NCI-H460 (cell line): Measurements from ENCODE around the gene FAM9B. TPM values are rescaled to one million over a fixed set of nuclear protein-coding genes. Genes with fewer than 3 reads are reported as not detected.
"Not testable (repeated sequence)": the region's sequence is repeated elsewhere in the genome, so short reads cannot be mapped to it uniquely, and the experiment has no call there.

Experiments used
- DNase-seq: peaks from one replicate; pipeline ENCODE4 v3.0.0-alpha.2; 2016; ENCODE audit warnings: low read depth; ENCODE audit errors: extremely low read depth
- polyA plus RNA-seq: library from polyadenylated mRNA; depleted of rRNA; stranded (reverse); fragments of >200 nt; gene quantifications from 2 replicates; pipeline ENCODE4 v1.2.3, GENCODE V29; 2014; cell fraction: nucleus; rRNA removed
- total RNA-seq: library from RNA; depleted of rRNA; stranded (reverse); fragments of >200 nt; shearing (Covaris generic); gene quantifications from 2 replicates; pipeline ENCODE4 v1.2.3, GENCODE V29; 2014; rRNA removed

The FAM9B gene
- not detected in 2 replicates for total RNA-seq
- 0.72 TPM in 1 of 2 replicates, not detected in the other for polyA plus RNA-seq

DNA sequence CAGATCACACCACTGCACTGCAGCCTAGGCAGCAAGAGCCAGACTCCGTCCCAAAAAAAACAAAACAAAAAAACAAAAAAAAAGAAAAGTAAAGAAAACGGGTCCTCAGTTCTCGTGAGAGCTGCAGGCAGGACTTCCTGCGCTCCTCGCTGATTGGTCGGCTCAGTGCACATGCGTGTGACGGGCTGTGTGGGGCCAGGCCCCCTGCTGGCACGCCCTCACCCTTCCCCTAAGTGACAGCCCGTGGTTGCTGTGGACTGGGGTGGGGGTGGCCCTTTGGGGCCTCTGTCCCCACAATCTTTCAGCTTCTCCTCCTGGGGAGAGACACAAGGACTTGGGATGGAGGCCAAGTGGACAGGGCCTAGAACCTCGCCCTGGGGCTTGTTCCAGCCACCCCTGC lies at the start of gene FAM9B:
Gene FAM9B, minus strand, starts transcription at position 139 of the 400 bp plus-strand sequence. CDS start 1,141 bp downstream, outside the sequence.
- DNase-seq = no peak

DNA sequence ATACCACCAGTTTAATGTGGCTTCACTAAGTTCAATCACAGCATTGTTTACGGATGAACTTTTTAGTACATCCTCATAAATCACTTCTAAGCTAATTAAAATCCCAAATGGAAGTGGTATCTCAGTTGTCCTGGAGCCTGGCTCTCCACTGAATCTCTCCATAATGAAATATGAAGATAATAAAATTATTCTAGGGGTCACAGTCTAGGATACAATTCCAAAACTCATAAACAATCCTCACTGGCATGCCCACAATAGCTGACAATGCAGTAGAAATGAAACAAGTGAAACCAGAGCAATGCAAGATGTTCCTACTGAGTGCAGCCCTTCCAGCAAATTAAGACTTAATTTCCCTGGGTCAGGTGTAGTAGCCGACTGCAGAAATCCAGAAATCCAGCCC lies 47.3 kb upstream of the FAM9B start:
- DNase-seq = no peak

DNA sequence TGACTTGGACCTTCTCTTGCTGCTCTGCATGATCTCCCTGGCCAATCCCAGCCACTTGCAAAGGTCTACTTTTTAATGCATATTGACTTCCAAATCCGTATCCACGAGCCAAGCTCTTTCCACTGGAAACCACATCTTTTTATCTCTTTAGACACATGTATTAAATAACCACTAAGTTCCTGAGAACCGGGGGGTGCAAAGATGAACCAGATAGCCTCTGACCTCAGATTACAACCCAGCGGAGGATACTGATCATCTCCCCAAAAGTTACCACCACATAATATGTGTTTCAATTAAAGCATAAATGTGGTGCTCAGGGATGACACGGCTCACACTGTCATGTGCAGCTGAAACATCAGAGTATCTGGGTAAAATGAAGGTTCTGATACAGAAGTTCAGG lies 40.4 kb upstream of the FAM9B start:
- DNase-seq = no peak

DNA sequence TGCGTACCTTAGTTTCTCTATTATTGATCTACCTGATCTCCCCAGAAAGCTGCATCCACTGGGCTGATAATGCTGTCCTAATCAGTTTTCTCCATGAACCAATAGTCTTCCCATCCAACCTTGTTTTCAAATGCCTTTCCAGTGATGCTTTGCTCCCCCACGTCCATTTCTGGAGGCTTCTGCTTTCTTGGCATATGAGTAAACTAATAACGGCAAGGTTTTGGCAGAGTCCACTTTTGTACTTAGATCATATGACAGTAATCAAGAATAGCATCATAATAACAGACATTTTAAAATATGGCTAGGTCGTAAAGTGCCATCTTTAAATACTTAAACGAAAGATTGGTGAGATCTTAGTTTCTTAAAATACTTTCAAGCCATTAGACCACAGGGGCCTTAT lies 38.4 kb upstream of the FAM9B start:
- no peak for DNase-seq

DNA sequence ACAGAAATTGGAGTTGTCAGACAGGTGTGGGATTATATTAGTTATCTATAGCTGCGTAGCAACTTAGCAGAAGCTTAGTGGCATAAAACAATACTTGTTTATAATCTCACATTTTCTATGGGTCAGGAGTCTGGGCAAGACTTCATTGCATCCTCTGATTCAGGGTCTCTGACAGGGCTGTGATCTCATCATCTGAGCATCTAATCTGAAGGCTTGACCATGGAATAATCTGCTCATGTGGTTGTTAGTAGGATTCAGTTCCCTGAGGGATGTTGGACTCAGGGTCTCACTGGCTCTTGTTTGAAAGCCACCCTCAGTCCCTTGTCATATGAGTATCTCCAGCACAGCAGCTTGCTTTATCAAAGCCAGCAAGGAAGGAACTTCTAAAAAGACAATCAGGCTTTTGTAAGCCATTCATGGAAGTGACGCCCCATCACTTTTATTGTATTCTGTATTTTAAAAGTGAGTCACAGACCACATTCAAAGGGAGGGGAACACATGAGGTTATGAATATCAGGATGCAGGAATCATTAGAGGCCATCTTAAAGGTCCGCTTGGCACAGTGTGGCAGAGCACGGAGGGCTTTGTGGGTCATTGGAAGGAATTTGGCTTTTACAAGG lies 37.2 kb upstream of the FAM9B start:
- no peak for DNase-seq

DNA sequence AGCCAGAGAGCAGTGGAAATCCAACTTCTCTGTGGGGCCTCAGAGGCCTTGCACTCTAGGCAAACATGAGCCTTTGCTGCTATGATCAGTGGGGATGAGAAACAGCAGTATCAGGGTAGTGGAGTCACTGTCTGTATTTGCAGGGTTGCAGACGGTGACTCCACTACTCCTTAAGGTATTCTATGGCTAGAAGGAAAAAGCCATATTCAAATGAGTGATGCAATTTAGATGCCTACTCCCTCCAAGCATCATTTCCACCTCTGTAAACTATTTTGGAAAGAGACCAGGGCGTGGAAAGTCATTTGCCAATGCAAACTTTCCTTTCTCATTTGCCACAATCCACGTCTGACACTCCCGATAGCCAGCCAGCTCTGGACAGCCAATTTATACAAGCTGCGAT lies 35.6 kb upstream of the FAM9B start:
- DNase-seq = no peak

DNA sequence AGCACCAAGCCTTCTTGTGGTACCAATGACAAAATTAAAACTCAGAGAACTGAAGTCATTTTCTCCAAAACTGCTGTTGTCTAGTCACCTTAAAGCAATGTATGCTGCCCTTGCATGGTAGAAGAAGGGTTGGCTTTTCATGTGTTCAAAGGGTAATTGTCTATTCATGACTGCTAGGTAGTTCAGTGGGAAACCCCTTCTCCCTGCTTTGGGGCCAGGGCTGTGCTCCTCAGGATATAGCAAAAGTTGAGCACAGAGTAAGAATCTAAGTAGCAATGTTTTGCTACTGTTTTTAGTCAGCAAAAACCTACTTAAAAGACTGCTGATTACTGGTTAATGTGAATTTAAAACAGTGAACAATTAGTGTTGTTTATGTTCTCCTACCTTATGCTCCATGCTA lies 30.8 kb upstream of the FAM9B start:
- no peak for DNase-seq

DNA sequence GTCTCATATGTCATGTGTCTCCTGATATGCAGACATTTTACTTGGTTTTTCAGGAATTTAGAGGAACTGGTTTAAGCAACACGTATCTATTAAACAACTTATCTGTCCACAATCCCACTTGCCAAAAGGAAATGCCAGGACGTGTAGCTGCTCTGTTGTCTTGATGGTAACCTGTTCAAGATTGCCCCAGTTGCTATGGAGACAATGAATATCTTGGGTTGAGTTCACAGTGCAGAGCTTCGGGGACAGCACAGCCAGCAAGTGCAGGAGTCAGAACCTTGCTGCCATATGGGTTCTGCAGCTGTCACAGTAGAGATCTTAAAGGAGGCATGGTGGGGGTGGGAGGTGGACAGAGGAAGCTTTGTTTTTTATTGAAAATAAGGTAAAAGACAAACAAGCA lies 28.7 kb upstream of the FAM9B start:
- DNase-seq = no peak

DNA sequence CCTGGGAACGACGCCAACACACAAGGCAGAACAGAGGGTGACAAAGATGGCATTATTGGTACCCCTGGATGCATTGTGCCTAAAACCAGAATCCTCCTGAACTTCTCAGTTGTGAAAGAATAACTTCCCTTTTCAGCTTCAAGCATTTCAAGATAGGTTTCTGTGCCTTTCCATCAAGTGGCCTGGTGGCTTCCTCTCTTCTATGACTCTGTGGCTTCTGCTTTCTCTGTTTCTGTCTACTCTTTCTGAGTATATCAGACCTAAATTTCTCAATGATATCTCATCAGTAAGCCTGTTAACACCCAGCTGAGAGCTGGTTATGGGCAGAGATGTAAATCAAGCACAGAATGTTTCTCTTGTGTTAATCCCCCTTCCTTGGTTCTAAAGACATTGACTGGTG lies 21.4 kb upstream of the FAM9B start:
- DNase-seq = no peak

DNA sequence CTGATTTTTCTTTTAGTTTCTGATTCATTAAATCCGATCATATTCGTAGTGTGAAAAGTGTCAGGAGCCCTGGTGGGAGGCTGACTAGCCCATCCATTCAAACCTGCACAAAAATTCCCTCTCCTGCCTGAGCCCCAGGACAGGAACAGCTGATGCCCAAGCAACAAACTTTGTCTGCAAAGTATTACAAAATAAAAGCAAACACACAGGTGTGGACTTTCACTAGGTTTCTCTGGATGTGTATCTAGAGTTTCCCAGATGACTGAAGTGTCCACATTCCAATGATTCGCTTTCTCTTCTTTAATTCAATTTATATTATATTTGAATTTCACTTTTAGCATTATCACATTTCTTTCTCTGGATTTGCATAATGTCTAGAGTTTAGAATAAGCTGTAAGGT lies 18.2 kb upstream of the FAM9B start:
- DNase-seq = no peak

DNA sequence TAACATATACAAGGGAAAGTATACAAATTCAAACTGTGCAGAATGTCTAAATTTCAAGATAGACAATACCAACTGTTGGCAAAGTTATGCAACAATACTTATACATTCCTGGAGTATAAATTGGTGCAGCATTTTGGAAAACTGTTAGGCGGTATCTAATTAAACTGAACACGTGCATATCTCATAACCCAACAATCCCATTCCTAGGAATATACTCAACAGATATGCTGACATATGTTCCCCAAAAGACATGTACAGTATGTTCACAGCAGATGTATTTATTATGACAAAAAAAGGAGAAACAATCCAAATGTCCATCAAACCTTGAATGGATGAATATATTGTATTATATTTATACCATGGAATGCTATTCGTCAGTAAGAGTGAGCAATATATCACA lies 16.4 kb upstream of the FAM9B start:
- DNase-seq = no peak

DNA sequence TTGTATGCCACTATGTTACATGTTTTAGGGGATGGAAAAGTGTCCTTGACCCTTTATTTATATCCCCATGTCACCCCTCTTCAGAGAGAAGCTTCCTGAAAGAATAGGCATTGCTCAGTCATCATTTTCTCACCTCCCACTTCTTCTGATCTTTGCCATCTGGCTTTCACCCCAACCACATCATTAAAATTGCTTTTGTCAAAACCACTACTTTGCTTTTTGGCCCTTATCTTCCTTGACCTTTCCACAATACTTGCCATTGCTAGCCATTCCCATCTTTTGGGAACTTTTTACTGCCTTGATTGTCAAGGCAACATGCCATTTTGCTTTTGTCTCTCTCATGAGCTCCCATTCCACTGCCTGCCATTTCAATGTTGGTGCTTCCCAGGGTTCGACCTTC lies 14.9 kb upstream of the FAM9B start:
- DNase-seq = no peak

DNA sequence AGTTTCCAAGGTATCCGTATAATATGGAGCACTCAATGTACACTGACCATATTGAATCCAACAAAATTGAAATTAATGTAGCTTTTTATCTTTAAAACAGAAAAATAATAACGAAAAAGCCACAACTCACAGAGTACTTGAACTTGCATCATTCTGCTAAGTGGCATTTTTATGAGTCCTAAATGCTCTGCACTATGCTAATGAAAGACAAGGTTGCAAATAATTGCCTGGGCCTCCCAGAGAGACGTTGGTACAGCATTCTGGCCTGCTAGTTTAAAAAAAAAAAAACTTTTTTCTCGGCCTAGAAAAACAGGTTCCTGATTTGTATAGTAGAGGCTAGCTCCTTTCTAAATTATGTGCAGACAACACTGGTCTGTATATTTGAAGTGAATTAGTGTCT lies 4.3 kb upstream of the FAM9B start:
- DNase-seq = no peak

DNA sequence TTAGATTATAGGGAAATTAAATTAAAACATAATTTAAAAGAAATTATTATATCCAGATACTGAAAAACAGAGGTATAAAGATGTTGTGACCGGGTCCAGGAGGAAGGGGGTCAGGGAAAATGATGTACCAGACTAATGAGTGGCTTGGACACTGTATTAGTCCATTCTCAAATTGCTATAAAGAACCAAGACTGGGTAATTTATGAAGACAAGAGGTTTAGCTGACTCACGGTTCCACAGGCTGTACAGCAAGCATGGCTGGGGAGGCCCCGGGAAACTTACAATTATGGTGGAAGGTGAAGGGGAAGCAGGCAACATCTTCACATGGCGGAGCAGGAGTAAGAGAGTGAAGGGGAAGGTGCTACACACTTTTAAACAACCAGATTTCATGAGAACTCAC lies 3.4 kb upstream of the FAM9B start:
- DNase-seq = no peak

DNA sequence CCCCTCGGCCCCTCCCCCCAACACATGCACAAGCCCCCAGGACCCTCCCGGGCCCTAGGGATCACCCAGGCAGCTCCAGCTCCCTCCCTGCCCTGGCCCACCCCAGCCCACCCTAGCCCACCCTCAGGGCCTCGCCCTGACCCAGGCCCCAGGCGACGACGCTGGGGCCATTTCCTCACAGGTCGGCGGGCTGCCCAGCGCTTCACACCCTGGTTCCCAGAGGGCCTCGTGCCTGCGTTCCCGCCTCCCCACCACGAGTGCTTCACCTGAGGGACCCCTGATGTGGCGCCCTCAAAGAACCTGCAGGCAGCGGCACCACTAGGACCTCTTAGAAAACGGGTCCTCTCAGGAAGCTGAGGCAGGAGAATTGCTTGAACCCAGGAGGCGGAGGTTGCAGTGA lies 341 bp downstream of the FAM9B start:
- DNase-seq = no peak

DNA sequence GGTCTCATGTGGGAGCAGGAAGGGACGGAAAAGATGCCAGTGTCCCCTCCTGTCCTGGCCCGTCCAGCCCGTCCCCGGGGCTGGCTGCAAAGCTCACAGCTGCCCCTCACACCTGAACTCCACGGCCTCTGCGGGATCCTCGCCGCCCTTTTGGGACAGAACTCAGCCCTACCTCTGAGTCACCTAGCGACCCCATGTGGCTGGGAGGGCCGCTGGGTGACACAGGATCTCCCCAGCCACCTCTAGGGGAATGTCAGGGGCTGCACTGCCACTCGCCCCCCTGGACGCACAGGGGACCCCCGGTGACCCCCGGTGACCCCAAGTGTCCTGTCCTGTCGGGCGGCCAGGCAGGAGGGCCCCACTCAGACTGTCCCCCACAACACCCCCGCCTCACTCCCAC lies 748 bp downstream of the FAM9B start:
- DNase-seq = no peak

DNA sequence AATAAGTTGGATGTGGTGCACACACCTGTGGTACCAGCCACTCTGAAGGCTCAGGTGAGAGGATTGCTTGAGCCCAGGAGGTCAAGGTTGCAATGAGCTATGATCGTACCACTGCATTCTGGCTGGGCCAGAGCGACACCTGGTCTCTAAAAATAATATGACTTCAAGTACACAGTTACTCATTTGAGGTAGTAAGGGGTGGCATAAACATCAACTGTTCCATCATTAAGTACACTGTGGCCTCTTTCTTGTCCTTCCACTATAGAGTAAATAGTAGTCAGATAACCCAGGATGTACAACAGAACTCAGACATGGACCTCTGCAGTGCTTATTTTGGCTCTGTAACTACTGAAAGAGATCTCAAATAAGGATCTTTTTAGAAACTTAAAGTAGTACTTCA lies 10.6 kb downstream of the FAM9B start:
- DNase-seq = no peak

DNA sequence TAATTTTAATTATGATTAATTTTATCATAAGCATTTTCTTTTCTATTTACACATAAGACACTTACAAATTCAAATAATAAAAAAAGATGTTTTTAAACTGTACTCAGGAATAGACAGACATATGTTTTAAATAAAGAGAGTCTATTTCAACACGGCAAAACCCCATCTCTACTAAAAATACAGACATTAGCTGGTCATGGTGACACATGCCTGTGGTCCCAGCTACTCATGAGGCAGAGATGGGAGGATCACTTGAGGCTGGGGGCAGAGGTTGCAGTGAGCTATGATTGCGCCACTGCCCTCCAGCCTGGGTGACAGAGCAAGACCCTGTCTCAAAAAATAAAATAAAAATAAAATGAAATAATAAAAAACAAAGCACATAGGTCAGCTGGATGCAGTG lies 14.8 kb downstream of the FAM9B start:
- DNase-seq = no peak

DNA sequence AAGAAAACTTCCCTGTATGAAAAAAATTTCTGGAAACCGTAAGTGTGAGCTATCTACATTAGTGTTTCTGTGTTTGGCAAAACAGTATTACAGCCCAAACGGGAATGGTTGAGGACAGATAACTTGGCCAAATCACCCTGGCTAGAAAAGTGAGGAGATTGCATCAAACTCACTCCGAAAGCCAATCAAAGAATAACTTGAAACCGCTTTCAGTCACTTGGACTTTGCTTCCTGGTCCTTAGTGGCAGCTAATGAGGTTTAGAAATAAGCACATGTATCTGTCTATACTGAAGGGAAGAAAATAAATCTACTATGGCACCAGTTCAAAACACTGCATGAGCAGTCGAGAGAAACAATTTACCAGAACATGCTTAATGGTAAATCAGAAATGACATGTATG lies 15.6 kb downstream of the FAM9B start:
- not testable (repeated sequence) for DNase-seq

DNA sequence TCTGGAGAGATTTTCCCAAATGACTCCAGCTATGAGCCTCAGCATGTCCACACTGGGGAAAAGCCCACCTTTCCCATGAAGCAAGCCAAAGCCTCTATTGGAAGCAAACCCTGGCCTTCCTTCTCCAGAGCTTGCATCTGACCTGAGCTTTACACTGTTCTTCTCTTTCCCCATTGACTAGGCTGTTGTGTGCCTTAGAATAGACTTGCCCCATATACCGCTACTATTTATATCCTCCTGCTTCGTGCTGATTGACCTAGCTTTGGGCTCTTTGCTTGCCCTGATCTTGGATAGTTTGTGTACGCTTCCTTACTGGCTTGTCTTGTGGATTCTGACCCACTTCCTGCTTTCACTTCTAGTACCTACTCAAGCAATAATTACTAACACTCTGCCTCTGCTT lies 30.9 kb downstream of the FAM9B start:
- DNase-seq = no peak

DNA sequence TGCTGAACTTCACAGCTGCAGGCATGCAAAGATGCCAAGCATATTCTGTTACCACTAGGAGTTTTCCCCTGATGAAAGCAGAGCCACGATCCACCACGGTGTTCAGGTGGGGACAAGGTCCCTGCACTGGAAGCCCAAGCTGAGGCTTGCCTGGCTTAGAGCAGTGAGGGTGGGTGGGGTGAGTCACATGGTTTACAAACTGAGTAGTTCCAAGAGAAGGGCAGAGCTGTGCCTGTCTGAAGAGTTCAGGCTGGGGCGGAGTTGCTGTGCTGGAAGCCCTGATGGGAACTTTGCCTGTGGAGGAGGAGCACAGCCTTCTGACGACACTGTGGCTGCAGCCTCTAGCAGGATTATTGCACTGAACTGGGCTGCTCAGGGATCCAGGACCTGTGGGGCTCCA lies 45.5 kb downstream of the FAM9B start:
- DNase-seq = no peak

DNA sequence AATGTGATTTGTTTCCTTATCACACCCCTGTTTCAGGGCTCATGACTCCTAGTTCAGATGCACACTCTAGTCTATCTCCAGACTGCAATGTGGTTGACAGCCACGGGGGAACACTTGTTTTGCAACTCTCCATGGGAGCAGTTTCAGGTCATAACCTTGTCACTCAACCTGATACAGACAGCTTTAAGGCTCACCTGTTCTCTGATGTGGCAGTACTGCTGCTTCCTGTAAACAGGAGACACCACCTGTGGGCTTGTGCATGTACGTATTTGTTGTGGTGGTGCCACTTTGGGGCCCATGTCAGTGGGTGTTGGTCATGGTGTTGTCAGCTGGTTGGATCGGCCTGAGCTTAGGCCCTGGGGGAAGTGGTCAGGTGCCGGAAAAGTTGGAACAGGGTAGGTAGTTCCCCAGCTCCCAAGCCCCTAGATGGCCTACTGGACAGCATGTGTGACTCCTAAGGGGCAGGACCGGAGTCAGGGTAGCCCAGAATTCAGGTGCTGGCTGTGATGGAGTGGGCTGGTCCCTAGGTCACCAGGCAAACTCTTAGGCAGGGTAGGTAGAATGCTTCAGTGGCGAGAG lies 46.2 kb downstream of the FAM9B start:
- no peak for DNase-seq

DNA sequence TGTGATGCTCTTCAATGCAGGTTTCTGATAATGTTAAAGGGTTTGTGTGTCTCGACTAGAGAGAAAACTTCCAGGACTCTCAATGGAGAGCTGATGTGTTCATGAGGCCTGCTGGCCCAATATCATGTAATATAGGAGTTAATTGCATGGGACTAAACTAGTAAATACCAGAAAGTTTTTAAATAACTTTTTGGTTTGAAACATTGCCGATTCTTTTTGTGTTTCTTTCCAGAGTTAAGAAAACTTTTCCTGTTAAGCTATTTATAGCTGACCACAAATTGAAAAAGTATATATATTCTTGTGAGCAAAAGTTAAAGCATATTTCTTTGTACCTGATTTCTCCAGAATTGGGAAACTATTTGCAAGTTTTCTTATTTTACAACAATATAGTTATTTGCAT lies 49.7 kb downstream of the FAM9B start:
- no peak for DNase-seq
